ENCODE data around the gene CANT1. TPM values are rescaled to one million over a fixed set of nuclear protein-coding genes. Genes with fewer than 3 reads are reported as not detected.

CANT1 gene
- total RNA-seq, 1 donor from 2014 or later = 81.6 TPM

- no peak overlapping the region for H3K27ac Mint-ChIP-seq (ENCODE audit: unreplicated experiment)
- no peak overlapping the region for H3K4me3 Mint-ChIP-seq (ENCODE audit: unreplicated experiment)
- H3K36me3 Mint-ChIP-seq (ENCODE audit: low read depth, unreplicated experiment) = no peaks in the 10 kb centered on the region
- no peak for DNase-seq (ENCODE audit: low spot score)
- no peaks in the 10 kb centered on the region for H3K4me1 Mint-ChIP-seq (ENCODE audit: unreplicated experiment)
- no peaks in the 10 kb centered on the region for H3K9me3 Mint-ChIP-seq (ENCODE audit: unreplicated experiment)
- H3K27me3 Mint-ChIP-seq (ENCODE audit: unreplicated experiment) = peaks cover 4% of the 10 kb centered on the region
- TF ChIP-seq, protein P1, sequence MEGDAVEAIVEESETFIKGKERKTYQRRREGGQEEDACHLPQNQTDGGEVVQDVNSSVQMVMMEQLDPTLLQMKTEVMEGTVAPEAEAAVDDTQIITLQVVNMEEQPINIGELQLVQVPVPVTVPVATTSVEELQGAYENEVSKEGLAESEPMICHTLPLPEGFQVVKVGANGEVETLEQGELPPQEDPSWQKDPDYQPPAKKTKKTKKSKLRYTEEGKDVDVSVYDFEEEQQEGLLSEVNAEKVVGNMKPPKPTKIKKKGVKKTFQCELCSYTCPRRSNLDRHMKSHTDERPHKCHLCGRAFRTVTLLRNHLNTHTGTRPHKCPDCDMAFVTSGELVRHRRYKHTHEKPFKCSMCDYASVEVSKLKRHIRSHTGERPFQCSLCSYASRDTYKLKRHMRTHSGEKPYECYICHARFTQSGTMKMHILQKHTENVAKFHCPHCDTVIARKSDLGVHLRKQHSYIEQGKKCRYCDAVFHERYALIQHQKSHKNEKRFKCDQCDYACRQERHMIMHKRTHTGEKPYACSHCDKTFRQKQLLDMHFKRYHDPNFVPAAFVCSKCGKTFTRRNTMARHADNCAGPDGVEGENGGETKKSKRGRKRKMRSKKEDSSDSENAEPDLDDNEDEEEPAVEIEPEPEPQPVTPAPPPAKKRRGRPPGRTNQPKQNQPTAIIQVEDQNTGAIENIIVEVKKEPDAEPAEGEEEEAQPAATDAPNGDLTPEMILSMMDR (IDR thresholded peaks at IDR 0.05; ENCODE audit: unreplicated experiment) = no peak
Measured at GRCh38 chr17:78944026-78944425, 65.5 kb downstream of the CANT1 start.

Other genes starting within 250 kb of the CANT1 start
- gene CYTH1, start 227.5 kb downstream of the CANT1 start, total RNA-seq (ENCODE audit: unreplicated experiment) = 73.3 TPM
- gene USP36, start 168.9 kb downstream of the CANT1 start, total RNA-seq (ENCODE audit: unreplicated experiment) = 56.7 TPM
- 1.4 TPM for gene CEP295NL, start 106.6 kb downstream of the CANT1 start, total RNA-seq (ENCODE audit: unreplicated experiment)
- gene TIMP2, start 84.4 kb downstream of the CANT1 start, total RNA-seq (ENCODE audit: unreplicated experiment) = 41.5 TPM
- gene LGALS3BP, start 29.8 kb downstream of the CANT1 start, total RNA-seq (ENCODE audit: unreplicated experiment) = 12.6 TPM
- 0.26 TPM for gene C1QTNF1, start 14.4 kb upstream of the CANT1 start, total RNA-seq (ENCODE audit: unreplicated experiment)
- 31.6 TPM for gene ENGASE, start 65.1 kb upstream of the CANT1 start, total RNA-seq (ENCODE audit: unreplicated experiment)

Measured in endothelial cell (in vitro differentiated cells).